KMS-11 (cell line): ENCODE results near the gene LRRC47.

ENCODE experiments used
- H2AFZ ChIP-seq: fragments of 200-600 bp; sonication (generic); 2 replicates; pipeline ENCODE4 v1.6.1; 2016; ENCODE audit warnings: antibody characterized with exemption, mixed run types, low read depth
- H3K27ac ChIP-seq: fragments of 200-600 bp; sonication (generic); 2 replicates; pipeline ENCODE4 v1.6.1; 2016; ENCODE audit warnings: mild to moderate bottlenecking, mixed run types
- H3K27me3 ChIP-seq: fragments of 200-600 bp; sonication (generic); 2 replicates; pipeline ENCODE4 v1.6.1; 2017; ENCODE audit warnings: mild to moderate bottlenecking, low read depth, mixed run types, moderate library complexity; ENCODE audit not compliant: insufficient read depth
- H3K36me3 ChIP-seq: fragments of 200-600 bp; sonication (generic); 2 replicates; pipeline ENCODE4 v1.6.1; 2017; ENCODE audit warnings: mild to moderate bottlenecking, mixed run types; ENCODE audit not compliant: insufficient read depth
- H3K4me1 ChIP-seq: fragments of 200-600 bp; sonication (generic); 2 replicates; pipeline ENCODE4 v1.6.1; 2016; ENCODE audit warnings: mild to moderate bottlenecking, low read depth, mixed run types; ENCODE audit not compliant: poor library complexity, severe bottlenecking
- H3K4me2 ChIP-seq: fragments of 200-600 bp; sonication (generic); 2 replicates; pipeline ENCODE4 v1.7.0; 2016; ENCODE audit warnings: mild to moderate bottlenecking, mixed run types
- H3K4me3 ChIP-seq: fragments of 200-600 bp; sonication (generic); IDR thresholded peaks from 2 replicates; pipeline ENCODE4 v1.6.1; 2017; ENCODE audit warnings: low read depth, low read length, mixed read lengths; ENCODE audit not compliant: insufficient read depth
- H3K79me2 ChIP-seq: fragments of 200-600 bp; sonication (generic); 2 replicates; pipeline ENCODE4 v1.6.1; 2016; ENCODE audit warnings: low read depth, mixed run types; ENCODE audit not compliant: insufficient read depth
- H3K9ac ChIP-seq: fragments of 200-600 bp; sonication (generic); 2 replicates; pipeline ENCODE4 v1.6.1; 2016; ENCODE audit warnings: mild to moderate bottlenecking, mixed run types
- H4K20me1 ChIP-seq: fragments of 200-600 bp; sonication (generic); 2 replicates; pipeline ENCODE4 v1.6.1; 2016; ENCODE audit warnings: mild to moderate bottlenecking, mixed run types; ENCODE audit not compliant: insufficient read depth
- TF ChIP-seq, protein P1 (sequence below): fragments of 200-600 bp; sonication (generic); conservative IDR thresholded peaks from 2 replicates; pipeline ENCODE4 v1.6.1; 2017; ENCODE audit warnings: low read depth, mild to moderate bottlenecking, antibody characterized with exemption, low read length, moderate library complexity, mixed read lengths

LRRC47 gene

DNA sequence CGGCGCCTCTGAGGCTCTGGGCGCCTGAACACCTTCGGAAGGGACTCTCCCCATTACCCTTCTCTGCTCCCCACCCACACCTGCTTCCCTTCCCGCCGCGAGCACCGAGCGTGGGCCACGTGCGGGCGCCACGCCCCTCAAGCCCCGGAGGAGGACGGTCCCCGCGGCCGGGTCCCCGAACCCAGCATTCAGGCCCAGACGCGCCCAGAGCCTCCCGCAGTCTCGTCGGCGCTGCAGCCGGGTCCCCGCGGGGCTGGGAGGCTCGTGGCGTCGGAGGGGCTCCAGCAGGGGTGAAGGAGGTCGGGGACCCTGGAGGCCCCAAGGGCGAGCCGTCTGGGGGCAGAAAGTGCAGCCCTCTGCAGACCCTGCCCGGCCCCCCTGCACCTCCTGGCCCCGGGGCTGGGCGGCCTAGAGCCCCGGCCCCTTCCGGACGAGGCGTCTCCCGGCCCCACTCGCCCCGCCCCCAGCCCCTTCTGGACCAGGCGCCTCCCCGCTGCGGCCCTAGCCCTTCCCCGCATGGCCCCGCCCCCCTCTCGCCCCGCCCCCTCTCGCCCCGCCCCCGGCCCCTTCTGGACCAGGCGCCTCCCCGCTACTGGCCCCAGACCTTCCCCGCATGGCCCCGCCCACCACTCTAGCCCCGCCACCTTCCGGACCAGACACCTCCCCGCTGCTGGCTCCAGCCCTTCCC, 24.1 kb downstream of the LRRC47 start:
- peaks cover 40% of the 10 kb centered on the region for H3K27me3 ChIP-seq
- H3K4me3 ChIP-seq: peak overlapping the region; percentile 38
- peak overlapping the region; percentile 71 for H3K4me2 ChIP-seq
- H3K27ac ChIP-seq: no peak overlapping the region
- peak overlapping the region; percentile 25; the same call in 1 of the 2 replicates for H3K9ac ChIP-seq
- H2AFZ ChIP-seq: peak overlapping the region; percentile 69
- H4K20me1 ChIP-seq: no peaks in the 10 kb centered on the region
- TF ChIP-seq, protein P1, sequence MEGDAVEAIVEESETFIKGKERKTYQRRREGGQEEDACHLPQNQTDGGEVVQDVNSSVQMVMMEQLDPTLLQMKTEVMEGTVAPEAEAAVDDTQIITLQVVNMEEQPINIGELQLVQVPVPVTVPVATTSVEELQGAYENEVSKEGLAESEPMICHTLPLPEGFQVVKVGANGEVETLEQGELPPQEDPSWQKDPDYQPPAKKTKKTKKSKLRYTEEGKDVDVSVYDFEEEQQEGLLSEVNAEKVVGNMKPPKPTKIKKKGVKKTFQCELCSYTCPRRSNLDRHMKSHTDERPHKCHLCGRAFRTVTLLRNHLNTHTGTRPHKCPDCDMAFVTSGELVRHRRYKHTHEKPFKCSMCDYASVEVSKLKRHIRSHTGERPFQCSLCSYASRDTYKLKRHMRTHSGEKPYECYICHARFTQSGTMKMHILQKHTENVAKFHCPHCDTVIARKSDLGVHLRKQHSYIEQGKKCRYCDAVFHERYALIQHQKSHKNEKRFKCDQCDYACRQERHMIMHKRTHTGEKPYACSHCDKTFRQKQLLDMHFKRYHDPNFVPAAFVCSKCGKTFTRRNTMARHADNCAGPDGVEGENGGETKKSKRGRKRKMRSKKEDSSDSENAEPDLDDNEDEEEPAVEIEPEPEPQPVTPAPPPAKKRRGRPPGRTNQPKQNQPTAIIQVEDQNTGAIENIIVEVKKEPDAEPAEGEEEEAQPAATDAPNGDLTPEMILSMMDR: no peak
- H3K79me2 ChIP-seq: no peaks in the 10 kb centered on the region
- no peaks in the 10 kb centered on the region for H3K36me3 ChIP-seq
- peaks cover 15% of the 10 kb centered on the region for H3K4me1 ChIP-seq

DNA sequence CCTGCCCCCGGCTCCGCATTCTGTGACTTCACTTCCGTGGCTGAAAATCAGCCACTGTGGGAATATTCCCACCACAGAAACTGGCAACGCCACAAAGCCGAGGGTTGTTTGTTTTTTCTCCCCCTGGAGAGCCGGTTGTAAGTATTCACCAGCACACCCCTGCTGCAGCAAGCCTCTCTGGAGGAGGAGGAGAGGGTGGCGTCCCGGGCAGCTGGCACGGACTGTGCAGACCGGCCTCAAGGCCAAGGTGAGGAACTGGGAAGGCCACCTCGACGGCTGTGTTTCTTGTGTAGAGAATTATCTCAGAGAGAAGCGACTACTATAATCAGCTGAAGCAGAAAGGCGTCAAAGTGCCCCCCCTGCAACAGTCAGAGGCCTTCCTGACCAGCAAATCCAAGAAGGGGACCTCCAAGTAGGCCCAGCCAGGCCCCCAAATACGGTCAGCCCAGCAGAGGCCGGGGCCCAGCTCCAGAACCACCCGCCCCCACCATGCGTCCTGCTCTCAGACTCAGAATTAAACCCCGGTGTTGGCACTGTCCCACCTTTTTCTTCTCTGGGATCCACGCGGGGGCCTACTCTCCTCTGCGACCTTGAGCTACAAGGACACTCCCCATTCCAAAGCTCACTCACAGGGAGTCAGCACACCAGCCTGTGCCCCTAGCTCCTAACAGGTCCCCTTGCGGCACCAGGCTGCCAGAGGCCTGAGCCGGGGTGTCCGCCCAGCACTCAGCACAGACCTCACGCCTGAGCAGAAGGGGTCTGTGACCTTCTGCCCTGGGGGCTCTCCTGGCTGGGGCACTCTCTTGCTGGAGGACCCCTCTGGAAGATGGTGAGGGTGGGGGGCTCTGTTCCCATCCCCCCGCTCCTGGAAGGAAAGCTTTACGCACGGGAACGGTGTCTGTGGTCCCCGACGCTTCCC, 24.9 kb downstream of the LRRC47 start:
- Histone ChIP-seq H3K4me1 (peaks cover 15% of the 10 kb centered on the region), H3K79me2 (no peaks in the 10 kb centered on the region), H4K20me1 (no peaks in the 10 kb centered on the region), H3K27me3 (peaks cover 48% of the 10 kb centered on the region), H3K27ac (no peak overlapping the region), H3K4me3 (peak overlapping the region; percentile 14), H3K36me3 (no peaks in the 10 kb centered on the region), H2AFZ (peak overlapping the region; percentile 69), H3K4me2 (peak overlapping the region; percentile 71), H3K9ac (peak overlapping the region; percentile 25; the same call in 1 of the 2 replicates)
- TF ChIP-seq, protein P1: no peak

DNA sequence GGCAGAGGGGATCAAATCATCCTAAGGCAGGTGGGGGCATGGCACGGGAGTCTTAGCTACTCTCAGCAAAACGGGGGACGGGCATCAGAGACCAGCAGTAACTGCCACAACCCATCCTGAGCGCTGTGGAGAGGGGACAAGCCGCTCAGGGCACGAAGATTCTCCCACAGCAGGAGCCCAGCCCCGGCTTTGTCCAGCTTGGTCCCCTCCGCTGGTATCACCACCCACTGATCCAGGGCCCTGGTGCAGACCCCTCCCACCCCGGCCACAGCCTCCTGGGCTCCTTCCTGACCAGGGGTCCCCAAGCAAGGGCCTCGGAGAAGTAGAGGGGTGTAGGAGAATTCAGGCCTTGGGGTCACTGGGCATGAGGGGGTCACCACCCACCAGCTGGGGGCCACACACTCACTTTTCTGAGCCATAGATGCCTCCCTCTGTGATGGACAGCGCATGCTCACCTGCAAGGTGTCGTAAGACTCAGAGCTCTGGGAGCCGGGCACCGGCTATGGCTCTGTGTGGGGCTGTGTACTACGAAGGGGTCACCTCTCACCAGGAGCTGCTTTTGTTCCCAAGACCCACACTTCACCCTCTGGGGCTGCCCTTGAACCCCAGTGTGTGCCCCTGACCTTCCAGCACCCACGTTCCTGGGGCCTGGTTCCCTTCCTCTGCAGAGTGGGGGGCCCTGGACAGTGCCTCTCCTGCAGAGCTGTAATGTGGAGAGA, 26.1 kb downstream of the LRRC47 start:
- TF ChIP-seq, protein P1: no peak
- H3K27ac ChIP-seq: no peak overlapping the region
- no peak overlapping the region for H3K4me3 ChIP-seq
- no peaks in the 10 kb centered on the region for H3K36me3 ChIP-seq
- peaks cover 59% of the 10 kb centered on the region for H3K27me3 ChIP-seq
- H3K4me1 ChIP-seq: peaks cover 6% of the 10 kb centered on the region
- no peaks in the 10 kb centered on the region for H3K79me2 ChIP-seq
- H3K4me2 ChIP-seq: no peak overlapping the region
- no peak overlapping the region for H2AFZ ChIP-seq
- no peak overlapping the region for H3K9ac ChIP-seq
- no peaks in the 10 kb centered on the region for H4K20me1 ChIP-seq

DNA sequence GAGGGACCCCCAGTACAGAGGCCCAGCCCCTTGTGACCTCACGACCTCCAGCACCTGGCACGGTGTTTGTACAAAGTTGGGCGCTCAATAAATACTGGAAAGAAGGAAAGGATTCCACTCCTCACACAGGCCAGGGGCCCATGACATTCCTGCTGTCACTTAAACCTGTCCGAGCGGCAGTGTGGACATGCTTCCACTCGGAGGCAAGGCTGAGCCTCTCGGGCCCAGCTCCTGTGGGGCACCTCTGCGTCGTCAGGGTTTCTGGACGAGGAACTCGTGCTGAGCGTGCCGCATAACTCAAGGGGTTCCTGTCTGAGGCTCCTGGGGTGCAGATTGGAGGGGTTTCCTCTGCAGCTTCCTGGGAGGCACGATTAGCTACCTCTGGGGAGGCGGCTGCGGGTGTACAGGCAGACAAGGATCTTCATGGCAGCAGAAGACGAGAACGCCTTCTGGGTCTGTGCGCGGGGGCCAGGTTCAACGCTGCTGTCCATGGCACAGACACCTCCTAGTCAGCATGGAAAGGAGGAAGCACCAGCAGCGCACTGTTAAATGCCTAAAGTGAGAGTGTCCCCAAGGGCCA, 27.4 kb downstream of the LRRC47 start:
- Histone ChIP-seq H3K4me2 (no peak overlapping the region), H3K36me3 (no peaks in the 10 kb centered on the region)
- TF ChIP-seq, protein P1: no peak

More for the DNA sequence above, 27.4 kb downstream of the LRRC47 start:
- peaks cover 6% of the 10 kb centered on the region for H3K4me1 ChIP-seq
- peaks cover 72% of the 10 kb centered on the region for H3K27me3 ChIP-seq
- no peaks in the 10 kb centered on the region for H3K79me2 ChIP-seq
- H3K27ac ChIP-seq: no peak overlapping the region
- no peak overlapping the region for H3K4me3 ChIP-seq
- no peak overlapping the region for H2AFZ ChIP-seq
- no peaks in the 10 kb centered on the region for H4K20me1 ChIP-seq
- no peak overlapping the region for H3K9ac ChIP-seq
